HT-29 (cell line): ENCODE data around the gene OTOP3. TPM values are rescaled to one million over a fixed set of nuclear protein-coding genes. Genes with fewer than 3 reads are reported as not detected.
"Not testable (repeated sequence)": the region's sequence is repeated elsewhere in the genome, so short reads cannot be mapped to it uniquely, and the experiment has no call there.

Experiments used
- DNase-seq: peaks from one replicate; pipeline ENCODE4 v3.0.0-alpha.2; 2015; ENCODE audit warnings: low spot score
- total RNA-seq: library from RNA; depleted of rRNA; stranded (reverse); fragments of >200 nt; shearing (Covaris generic); gene quantifications from 2 replicates; pipeline ENCODE4 v1.2.3, GENCODE V29; 2014; rRNA removed

The OTOP3 gene
- total RNA-seq = not detected in 2 replicates

GRCh38 chr17:74935585-74936469, at the start of gene OTOP3:
OTOP3 (plus strand) TSS chr17:74935898; CDS start chr17:74935922, 24 bp downstream.
- DNase-seq = no peak

GRCh38 chr17:74888469-74888868, 47.2 kb upstream of the OTOP3 start:
- no peak for DNase-seq

DNA sequence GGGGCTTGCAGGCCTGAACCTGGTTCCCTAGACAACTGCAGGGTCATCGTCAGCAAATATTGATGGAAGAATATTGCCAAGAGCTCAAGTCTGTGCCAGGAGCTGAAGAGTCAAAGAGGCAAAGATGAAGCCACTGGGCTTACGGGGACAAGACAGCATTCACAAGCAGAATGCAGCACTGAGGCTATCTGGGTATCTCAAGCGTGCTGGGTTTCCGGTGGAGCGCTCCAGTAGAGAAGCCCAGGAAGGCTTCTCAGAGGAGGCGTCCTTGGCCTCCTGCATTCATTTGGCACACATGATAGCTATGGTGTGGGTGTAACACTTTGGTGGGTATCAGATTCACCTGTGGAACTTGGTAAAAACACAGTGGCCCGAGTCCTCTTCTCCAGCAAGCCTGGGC, 45.1 kb upstream of the OTOP3 start:
- DNase-seq = no peak

DNA sequence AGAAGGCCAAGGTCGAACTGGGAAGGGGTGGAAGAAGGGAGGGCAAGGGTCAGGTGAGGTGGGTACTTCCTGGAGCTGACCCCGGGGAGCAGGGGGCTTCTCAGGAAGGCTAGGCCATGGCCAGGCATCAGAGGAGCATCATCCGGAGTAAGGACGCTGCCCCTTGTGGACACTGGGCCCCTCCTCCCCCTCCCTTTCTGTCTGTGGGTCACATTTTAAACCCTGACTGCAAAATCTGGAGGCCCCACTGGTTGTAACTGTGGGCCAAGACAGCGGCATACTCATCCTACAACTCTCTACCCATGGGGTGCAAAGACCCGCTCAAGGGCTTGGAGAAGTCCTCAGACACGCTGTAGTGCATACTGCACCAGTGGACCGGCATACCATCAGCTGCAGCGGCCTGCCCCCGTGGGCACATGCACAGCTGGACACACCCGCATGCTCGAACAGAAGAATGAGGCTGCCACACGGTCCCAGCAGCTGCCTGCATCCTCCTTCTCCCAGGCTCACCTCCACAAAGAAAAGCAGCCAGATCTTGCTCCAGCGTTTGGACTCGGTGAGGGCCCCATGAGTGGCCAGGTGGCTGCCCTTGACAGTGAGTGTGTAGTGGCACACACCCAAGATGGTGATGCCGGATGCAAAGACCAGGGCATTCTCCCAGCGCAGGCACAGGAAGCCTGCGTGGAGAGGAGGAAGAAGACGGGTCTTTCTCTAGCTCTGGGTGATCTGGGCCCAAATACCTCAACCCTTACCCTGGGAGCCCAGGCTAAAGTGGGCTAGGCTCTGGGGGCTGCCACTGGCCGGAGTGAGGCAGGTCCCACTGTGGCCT, 43.5 kb upstream of the OTOP3 start:
- DNase-seq = no peak

GRCh38 chr17:74892974-74893911, 42.5 kb upstream of the OTOP3 start, which contains the start of gene FADS6:
FADS6 (minus strand) TSS chr17:74893633; CDS start chr17:74893595, 38 bp downstream.
- DNase-seq = no peak

DNA sequence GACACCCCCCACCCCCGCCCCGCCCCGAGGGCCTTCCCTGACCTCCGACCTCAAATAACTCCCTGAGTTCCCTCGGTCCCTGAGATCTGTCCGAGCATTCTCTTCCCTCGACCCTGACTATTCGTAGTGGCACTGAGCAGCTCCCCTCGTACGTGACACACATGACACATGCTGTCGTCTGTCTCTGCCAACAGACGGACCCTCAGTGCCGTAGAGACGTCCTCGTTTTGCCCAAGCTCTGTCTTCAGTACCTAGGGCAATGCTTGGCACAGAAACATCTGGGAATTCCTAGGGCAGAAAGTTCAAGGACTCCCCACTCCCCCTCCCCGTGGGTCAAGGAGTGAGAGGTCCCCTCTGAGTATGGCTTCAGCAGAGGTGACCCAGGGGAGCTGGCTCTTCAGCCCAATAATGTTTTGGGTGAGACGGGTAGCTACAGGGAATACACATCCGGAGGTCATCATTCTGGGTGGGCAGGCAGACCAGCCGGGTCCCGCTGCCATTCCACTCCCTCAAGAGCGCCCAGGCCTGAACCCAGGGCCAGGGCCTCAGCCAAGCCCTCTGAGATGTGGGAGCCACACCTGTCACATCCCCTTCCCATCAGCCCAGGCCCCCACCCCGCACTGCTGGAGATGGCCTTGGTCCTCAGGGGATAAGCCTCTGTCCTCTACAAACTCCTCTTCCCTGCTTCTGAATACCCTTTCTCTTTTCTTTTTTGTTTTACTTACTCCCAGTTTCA, 41.6 kb upstream of the OTOP3 start:
- DNase-seq = no peak

GRCh38 chr17:74898376-74898946, 37.2 kb upstream of the OTOP3 start:
- no peak for DNase-seq

- no peak for DNase-seq
Observed at GRCh38 chr17:74900208-74900607, 35.5 kb upstream of the OTOP3 start.

- DNase-seq = no peak
Observed at GRCh38 chr17:74901353-74902135, 34.2 kb upstream of the OTOP3 start.

DNA sequence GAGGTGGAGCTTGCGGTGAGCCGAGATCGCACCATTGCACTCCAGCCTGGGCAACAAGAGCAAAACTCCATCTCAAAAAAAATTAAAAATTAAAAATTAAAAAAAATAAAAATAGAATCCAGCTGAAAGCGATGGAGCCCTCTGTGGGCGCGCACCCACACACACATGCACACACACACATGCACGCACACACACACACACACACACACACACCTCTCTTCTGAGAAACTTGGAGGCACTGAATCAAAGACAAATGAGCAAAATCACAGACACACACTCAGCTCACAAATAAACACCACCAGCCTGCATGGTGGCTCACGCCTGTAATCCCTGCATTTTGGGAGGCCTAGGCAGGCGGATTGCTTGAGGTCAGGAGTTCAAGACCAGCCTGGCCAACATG, 32.7 kb upstream of the OTOP3 start:
- no peak for DNase-seq

- no peak for DNase-seq
Observed at GRCh38 chr17:74903671-74904070, 32.0 kb upstream of the OTOP3 start.

- DNase-seq = no peak
Observed at GRCh38 chr17:74904687-74905409, 30.9 kb upstream of the OTOP3 start.

DNA sequence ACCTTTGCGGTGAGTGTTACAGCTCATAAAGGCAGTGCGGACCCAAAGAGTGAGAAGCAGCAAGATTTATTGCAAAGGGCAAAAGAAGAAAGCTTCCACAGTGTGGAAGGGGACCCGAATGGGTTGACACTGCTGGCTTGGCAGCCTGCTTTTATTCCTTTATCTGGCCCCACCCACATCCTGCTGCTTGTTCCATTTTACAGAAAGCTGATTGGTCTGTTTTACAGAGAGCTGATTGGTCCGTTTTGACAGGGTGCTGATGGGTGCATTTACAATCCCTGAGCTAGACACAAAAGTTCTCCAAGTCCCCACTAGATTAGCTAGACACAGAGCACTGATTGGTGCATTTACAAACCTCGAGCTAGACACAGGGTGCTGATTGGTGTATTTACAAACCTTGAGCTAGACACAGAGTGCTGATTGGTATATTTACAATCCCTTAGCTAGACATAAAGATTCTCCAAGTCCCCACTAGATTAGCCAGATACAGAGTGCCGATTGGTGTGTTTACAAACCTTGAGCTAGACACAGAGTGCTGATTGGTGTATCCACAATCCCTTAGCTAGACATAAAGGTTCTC, 29.4 kb upstream of the OTOP3 start:
- DNase-seq = not testable (repeated sequence)

DNA sequence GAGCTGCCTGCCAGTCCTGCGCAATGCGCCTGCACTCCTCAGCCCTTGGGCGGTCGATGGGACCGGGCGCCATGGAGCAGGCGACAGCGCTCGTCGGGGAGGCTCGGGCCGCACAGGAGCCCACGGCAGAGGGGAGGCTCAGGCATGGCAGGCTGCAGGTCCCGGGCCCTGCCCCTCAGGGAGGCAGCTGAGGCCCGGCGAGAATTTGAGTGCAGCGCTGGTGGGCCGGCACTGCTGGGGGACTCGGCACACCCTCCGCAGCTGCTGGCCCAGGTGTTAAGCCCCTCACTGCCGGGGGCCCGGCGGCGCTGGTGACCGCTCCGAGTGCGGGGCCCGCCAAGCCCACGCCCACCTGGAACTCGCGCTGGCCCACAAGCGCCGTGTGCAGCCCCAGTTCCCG, 28.7 kb upstream of the OTOP3 start:
- DNase-seq = no peak

- not testable (repeated sequence) for DNase-seq
Observed at GRCh38 chr17:74909097-74909496, 26.6 kb upstream of the OTOP3 start.

DNA sequence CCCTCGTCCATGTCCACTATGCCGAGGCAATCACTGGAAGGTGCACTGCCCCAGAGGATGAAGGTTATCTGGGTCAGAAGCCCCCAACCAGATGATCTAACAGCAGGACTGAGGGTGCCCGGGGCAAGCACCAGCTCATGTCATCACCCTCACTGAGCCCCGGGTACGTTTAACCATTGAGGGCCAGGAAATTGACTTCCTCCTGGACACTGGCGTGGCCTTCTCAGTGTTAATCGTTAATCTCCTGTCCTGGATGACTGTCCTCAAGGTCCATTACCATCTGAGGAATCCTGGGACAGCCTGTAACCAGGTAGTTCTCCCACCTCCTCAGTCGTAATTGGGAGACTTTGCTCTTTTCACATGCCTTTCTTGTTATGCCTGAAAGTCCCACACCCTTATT, 24.3 kb upstream of the OTOP3 start:
- DNase-seq = not testable (repeated sequence)

DNA sequence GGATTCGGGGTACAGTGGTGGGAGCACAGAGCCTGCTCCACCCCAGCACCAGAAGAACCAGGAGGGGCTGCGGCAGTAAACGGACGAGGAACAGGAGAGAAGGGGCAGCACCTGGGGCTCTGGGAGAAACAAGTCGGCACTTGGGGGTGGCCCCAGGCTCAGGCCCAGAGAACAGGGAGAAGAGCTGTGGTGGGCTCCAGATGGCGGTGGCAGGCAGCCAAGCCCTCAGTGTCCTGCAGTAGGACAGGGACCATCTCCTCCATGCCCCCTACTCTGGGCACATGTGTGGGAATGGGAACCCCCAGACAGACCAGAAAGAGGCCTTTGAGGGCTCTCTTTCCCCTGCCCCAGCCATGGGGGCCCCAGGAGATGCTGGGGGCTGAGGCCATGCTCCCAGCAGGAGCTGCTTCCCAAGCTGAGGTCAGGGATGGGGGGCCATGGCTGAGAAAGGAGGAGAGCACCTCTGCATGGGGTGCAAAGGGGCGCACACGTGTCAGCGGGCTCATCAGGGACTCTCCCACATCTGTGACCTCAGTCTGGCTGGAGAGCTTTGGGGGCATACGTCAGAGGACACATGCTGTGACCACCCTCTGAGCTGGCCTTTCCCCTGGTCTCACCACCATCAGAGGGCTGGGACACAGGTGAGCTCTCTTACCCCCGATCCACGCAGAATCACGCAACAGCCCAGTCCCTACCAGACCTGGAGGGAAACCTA, 19.4 kb upstream of the OTOP3 start:
- DNase-seq = no peak

GRCh38 chr17:74916851-74917199, 18.9 kb upstream of the OTOP3 start:
- no peak for DNase-seq
